Activated CD8-positive, alpha-beta memory T cell treated with anti-CD3 and anti-CD28 coated beads, Interleukin-2, amount 50 U/mL, for 4 hours (primary cell): ENCODE data around the gene TMEM190.
A peak's percentile ranks its signal among the peaks of the same experiment; 100 is the strongest.

ENCODE experiments used
- DNase-seq: peaks from one replicate; pipeline ENCODE4 v3.0.0-alpha.2; 2020

The TMEM190 gene

GRCh38 chr19:55372316-55373081, 4.1 kb upstream of the TMEM190 start:
- peak; percentile 31 for DNase-seq

- no peak for DNase-seq
Measured at GRCh38 chr19:55373306-55373992, 3.2 kb upstream of the TMEM190 start.

DNA sequence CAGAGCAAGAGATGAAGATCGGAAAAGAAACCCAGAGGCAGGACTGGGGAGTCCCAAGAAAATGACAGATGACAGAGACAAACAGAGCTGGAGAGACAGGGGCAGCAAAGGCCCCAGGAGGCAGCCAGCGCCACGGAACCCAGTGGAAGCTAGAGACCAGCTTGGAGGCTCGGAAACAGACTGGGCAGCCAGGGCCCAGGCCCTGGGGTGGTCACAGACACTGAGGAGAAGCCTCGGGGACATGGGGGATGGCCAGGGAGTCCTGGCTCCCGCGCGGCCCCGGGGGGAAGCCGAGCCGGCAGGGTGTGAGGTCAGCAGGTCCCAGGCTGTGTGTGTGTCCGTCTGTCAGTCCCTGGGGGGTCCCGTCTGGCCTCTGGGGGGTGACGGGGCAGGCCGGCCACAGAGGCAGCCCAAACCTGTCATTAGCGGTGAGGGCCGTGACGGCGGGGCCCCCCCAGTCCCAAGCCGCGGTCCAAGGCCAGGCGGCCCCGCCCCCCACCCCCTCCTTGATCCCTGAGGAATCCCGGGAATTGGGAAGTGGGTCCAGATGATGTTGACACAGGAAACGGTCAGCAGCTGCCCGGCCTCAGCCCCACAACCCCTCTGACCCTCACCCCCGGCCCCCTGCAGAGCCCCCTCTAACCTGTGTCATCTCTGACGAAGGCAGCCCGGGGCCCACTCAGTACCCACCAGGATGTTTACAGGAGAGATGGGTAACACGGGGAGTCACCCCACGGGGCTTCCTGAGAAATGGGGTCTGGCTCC, 2.5 kb upstream of the TMEM190 start:
- no peak for DNase-seq

DNA sequence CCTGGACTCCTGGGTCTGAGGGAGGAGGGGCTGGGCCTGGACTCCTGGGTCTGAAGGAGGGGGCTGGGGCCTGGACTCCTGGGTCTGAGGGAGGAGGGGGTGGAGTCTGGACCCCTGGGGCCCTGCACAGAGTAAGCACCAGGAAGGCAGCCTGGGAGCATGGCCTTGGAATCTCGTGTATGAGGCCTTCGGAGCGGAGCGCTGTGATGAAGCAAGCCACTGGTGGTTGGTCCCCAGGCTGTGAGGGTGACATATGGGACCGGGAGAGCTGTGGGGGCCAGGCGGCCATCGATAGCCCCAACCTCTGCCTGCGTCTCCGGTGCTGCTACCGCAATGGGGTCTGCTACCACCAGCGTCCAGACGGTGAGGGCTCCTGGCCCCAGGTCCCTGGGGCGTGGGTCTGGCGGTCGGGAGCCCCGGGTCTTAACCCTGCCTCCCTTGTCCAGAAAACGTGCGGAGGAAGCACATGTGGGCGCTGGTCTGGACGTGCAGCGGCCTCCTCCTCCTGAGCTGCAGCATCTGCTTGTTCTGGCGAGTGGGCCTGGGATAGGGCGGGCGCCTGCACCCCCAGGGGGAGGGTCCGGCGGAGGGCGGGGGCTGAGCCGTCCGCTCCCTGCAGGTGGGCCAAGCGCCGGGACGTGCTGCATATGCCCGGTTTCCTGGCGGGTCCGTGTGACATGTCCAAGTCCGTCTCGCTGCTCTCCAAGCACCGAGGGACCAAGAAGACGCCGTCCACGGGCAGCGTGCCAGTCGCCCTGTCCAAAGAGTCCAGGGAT, 918 bp downstream of the TMEM190 start:
- no peak for DNase-seq

GRCh38 chr19:55379174-55379573, 2.5 kb downstream of the TMEM190 start:
- no peak for DNase-seq

DNA sequence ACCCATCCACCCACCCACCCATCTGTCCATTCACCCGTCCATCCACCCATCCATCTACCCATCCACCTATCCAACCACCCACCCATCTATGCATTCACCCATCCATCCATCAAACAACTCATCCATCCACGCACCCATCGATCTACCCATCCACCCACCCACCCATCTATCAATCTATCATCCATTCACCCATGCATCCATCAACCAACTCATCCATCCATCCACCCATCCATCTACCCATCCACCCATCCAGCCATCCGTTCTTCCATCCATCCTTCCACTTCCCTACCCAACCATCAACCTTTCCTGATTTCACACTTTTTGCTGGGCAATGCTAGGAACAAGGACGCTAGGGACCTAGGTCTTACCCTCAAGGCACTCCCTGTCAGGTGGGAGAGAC, 5.4 kb downstream of the TMEM190 start:
- no peak for DNase-seq

- no peak for DNase-seq
Measured at GRCh38 chr19:55382522-55383054, 6.0 kb downstream of the TMEM190 start.

DNA sequence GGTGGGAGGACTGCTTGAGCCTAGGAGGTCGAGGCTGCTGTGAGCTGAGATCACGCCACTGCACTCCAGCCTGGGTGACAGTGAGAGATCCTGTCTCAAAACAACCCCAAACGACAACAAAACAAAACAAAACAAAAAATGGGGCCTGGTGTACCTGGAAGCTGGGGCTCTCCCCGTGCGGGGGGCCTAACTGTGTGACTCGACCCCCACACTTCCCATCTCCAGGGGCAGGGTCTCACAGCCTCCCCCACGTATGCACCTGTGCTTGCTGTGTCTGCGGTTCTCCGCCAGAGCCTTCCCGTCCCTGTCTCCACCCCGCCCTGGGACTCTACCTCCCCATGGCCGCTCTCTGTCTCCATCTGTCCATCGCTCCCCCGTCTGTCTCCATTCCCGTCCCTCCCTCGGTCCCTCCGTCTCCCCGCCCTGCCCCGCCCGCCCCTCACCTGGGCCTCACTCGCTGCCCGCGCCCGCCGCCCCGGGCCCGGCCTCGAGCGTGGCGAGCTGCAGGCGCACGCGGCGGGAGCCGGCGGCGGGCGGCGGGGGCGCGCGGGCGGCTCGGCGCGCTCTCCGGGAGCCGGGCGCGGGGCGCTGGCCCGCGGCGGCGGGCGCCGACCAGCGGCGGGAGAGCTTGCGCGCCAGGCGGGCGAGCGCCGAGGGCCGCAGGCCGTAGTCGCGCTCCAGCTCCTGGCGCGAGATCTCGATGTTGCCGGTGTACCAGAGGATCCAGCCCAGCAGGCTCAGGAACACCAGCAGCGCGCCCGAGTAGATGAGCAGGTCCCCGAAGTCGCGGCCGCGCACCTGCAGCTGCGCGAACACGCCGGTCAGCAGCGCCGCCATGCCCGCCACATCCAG, 6.9 kb downstream of the TMEM190 start:
- peak; percentile 46 for DNase-seq

- DNase-seq, result peak; percentile 44
Measured at GRCh38 chr19:55384131-55384919, 7.7 kb downstream of the TMEM190 start, which contains the start of gene TMEM238. TSS of gene TMEM238 (minus strand) at chr19:55384292. CDS start at chr19:55384259, 33 bp downstream.

- peak; percentile 95 for DNase-seq
Measured at GRCh38 chr19:55384920-55385723, 8.5 kb downstream of the TMEM190 start.

DNA sequence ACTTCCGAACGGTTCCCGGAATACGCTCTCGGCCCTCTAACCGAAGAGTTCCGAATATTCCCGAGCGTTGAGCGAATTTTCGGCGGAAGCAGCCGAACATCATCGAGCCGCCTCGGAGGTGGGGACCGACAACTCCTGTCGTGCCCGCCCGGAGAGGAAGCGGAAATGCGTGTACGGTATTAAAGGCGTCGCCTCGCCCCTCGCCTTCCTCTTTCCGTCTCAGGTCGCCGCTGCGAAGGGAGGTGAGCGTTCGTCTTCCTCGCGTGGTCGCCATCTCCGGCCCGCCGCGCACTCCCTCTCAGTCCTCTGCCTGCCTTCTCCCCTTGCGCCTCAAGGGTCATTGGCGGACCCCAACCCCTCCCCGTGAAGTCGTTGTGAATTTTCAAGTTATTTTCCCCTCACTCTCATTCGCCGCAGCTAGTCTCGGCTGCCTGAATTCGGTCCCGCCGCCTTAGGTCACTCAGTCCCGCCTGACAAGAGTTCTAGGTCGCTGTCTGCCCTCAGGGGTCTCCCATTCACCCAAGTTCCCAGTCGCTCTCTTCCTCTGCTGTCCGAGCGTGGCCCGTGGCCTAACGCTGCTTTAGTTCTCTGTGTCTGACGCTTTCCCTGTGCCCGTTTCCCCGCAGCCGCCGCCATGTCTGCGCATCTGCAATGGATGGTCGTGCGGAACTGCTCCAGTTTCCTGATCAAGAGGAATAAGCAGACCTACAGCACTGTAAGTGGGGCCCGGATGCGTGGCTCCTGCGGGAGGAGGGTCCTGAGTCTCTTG, 9.3 kb downstream of the TMEM190 start, which contains the start of gene RPL28:
Gene RPL28 (plus strand): TSS at position 209 of the 769 bp plus-strand sequence. CDS start 426 bp downstream, at position 635.
- peak; percentile 97 for DNase-seq

DNA sequence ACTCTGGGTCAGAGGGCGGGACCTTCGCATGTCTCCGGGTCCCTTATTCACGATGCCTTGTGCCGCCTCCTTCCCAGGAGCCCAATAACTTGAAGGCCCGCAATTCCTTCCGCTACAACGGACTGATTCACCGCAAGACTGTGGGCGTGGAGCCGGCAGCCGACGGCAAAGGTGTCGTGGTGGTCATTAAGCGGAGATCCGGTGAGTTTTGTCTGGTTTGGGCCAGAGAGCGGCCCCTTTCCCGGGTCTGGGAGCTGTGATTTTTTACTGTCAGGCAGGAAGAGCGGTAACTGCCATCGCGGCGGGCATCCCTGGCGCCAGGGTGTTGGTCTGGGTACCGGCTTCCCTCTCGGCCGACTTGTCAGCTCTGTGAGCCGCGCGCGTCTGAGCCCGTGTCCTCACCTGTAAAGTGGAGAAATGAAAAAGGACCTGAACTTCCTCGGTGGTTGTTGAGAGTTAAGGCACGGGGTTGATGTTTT, 9.9 kb downstream of the TMEM190 start:
- DNase-seq, result no peak

- no peak for DNase-seq
Measured at GRCh38 chr19:55387736-55388497, 11.3 kb downstream of the TMEM190 start.

DNA sequence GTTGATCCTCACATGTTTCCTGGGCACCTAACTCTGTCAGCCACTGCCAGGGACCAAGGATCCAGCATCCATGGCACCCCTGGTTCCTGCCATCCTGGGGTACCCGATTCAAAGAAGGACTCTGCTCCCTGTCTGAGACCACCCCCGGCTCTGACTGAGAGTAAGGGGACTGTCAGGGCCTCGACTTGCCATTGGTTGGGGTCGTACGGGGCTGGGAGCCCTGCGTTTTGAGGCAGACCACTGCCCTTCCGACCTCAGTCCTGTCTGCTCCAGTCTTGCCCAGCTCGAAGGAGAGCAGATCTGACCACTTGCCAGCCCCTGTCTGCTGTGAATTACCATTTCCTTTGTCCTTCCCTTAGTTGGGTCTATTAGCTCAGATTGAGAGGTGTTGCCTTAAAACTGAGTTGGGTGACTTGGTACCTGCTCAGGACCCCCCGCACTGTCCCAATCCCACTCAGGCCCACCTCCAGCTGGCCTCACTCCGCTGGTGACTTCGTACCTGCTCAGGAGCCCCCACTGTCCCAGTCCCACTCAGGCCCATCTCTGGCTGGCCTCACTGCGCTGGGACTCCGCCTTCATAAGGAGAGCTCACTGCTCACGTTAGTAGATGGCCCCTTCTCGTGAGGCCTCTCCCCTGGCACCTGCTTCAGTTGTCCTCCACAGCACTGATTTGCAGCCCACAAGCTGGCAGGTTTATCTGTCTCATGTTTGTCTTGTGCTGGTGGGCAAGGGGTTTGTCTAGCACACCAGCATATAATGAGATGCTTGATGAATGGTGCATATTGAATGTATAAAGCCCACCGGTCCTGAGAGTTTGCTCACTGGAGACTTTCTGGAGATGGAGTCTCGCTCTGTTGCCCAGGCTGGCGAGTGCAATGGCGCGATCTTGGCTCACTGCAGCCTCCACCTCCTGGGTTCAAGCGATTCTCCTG, 13.0 kb downstream of the TMEM190 start:
- DNase-seq, result no peak

DNA sequence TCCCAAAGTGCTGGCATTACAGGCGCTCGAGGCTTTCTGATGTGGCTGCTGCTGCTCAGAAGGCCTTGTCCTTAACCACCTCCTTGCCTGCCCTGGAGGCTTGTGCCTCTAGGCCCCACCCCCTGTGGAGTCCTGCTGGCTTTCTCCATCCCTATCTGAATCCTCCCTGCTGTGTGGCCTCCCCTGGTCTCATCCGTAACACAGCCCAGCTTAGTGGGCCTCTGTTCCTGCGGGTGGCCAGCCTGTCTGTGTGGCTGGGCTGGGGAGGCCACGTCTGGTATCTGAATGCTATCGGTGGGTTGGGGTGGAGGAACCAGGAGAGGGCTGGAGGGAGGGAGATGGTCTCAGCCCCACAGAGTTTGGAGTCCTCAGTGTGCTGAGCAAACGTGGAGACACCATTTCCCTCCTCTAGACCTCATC, 13.8 kb downstream of the TMEM190 start:
- DNase-seq, result no peak

DNA sequence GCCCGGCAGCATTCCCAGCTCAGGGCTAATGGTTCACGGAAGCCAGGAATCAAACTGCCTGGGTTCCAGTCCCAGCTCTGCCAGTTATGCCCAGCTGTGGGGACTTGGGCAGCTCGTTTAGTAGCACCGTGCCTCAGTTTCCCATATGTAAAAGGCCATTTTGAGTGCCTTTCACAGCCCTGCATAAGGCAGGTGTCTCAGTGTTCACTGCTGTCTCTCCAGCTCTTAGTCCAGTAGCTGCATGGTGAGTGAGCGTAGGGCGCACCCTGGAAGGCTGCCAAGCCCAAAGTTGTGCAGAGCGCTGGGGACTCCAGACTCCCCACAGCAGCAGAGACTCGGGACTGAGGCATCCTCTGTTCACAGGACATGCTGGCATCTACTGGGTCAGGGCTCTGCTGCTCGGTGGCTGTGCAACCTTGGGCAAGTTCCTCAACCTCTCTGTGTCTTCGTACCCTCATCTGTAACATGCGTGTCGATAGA, 14.6 kb downstream of the TMEM190 start:
- no peak for DNase-seq
